Activated T-helper 1 cell treated with Interleukin-2 at 50 U/mL for 16 hours (primary cell): ENCODE data around the gene TCF7.

Experiments used
- DNase-seq: peaks from one replicate; pipeline ENCODE4 v3.0.0-alpha.2; 2020; ENCODE audit warnings: low read depth

Gene TCF7

GRCh38 chr5:134131165-134131564 is 16.7 kb downstream of the TCF7 start:
- no peak for DNase-seq

GRCh38 chr5:134131578-134132350 is 17.3 kb downstream of the TCF7 start:
- no peak for DNase-seq

- peak; percentile 72 for DNase-seq
Observed at GRCh38 chr5:134132372-134133187, 18.1 kb downstream of the TCF7 start.

GRCh38 chr5:134133188-134133994 is 18.9 kb downstream of the TCF7 start:
- DNase-seq, result no peak

GRCh38 chr5:134133995-134134541 is 19.6 kb downstream of the TCF7 start:
- DNase-seq, result no peak

GRCh38 chr5:134135091-134135655 is 20.7 kb downstream of the TCF7 start:
- DNase-seq, result no peak

DNA sequence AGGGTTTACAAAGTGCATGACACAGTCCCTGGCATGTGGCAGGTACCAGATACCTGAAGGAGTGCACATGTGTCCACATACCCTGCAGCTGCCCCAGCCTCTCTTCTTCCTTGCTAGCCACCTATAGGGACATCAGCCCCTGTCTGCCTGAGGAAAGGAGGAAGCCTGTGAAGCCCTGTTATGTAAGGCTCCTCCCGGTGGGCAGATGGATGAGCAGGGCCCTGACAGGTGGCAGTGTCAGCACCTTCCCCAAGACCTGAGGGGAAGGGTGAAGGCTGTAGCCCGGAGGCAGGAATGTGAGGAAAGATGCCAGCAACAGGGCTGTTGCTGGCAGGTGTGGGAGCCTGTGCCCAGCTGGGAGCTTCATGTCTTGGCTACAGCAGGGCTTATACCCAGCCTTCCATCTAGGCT is 21.7 kb downstream of the TCF7 start:
- DNase-seq, result no peak

DNA sequence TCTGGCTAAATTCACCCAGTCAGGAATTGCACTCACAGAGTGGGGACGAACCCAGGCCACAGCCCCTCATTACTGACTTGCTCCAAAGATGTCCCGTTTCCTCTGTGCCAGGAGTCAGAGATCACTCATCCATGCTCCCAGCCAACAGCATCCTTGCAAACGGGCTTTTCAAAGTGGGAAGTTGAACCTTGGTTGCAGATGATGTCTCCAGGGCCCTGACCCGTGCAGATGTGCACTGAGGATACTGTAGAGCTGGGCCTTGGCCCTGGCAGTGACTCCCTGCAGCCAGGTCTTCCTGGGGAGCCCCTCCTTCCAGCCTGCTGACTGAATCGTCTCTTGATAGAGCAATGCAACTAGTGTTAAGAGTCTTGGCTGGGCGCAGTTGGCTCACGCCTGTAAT is 22.3 kb downstream of the TCF7 start:
- DNase-seq, result no peak

DNA sequence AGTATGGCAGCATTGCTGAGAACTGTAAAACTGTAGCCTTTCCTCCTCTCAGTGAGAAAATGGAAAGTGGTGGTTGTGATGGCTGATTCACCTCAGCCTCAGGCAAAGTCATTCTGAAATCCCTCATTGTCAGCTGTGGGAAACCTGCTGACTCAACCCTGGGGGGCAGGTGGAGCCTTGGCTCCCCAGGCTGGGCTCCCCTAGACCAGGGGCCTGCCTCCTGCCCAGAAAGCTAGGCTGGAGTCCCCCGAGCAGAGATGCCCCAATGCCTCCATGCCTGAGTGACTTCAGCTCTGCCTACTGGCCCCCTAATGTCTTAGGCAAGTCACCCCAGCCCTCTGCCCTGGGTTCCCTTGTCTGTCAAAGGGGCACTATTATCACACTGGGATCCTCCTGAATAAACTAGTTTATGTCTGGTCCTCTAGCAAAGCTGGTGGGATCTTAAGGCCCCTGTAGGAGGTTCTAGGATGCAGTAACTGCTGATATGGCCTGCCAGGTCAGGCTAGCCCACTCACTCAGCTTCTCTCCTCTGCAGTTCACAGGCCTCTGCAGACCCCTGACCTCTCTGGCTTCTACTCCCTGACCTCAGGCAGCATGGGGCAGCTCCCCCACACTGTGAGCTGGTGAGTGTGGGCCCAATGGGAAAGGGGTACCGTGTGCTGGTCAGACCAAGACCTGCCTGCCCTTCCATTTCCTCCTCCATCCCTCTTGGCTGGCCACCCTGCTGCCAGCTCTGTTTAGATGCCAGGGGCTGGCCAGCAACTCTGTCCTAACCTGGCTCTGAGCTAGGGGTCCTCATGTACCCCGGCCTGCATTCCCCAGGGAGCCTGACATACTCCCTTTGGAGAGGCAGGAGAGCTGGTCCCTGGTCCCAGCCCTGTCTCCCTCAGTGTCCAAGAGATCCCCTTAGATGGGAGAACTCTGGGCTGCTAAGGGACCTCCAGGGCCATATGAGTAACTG is 24.2 kb downstream of the TCF7 start:
- no peak for DNase-seq

- DNase-seq, result no peak
Observed at GRCh38 chr5:134139377-134139851, 24.9 kb downstream of the TCF7 start.

- no peak for DNase-seq
Observed at GRCh38 chr5:134139891-134140469, 25.5 kb downstream of the TCF7 start.

GRCh38 chr5:134140530-134141201 is 26.2 kb downstream of the TCF7 start:
- DNase-seq, result no peak

DNA sequence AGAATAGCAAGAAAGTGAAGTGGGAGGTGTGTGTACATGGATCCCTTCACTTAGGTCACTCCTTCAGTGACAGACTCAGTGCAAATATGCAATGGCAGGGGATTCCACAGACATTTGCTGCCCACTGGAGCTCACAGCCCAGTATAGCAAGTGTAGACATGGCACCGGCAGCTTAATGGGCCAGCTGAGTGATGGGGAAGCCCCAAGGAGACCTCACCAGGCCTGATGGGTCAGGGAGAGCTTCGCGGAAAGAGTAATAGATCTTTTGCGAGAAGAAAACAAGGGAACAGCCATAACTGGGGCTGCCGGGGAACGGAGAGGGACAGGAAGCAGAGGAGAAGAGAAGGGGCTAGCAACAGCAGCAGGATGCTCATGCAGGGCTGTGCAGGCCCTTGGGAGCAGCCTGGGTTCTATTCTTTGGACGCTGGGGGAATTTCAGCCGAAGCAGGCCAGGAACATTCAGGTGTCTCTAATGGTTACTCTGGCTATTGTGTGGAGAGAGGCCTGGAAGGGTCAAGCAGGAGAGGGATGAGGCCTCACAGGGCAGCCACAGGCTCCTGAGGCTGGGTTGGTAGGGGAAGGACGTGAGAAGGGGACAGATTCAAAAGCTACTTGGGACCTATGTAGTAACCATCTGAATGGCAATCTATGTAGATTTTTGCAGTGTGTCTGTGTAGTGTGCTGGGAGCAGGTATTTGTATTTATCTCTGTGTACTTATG is 27.0 kb downstream of the TCF7 start:
- DNase-seq, result no peak

- no peak for DNase-seq
Observed at GRCh38 chr5:134142052-134142451, 27.6 kb downstream of the TCF7 start.

- no peak for DNase-seq
Observed at GRCh38 chr5:134142806-134143205, 28.3 kb downstream of the TCF7 start.

DNA sequence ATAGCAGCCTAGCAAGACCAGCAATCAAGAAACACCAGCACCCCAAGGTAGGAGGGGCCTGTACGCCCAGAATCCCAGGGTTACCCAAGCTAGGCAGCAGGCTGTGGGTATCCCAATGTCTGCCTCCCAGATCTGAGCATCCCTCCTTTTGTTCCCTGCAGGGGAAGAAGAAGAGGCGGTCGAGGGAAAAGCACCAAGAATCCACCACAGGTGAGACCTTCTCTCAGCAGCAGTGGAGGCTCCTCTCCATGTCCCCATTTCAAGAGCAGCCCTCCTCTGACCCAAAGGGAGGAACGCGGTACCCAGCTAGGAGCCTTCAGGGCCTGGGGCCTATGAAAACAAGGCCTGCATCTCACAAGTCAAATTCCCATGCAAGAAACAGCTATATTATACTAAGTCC is 28.9 kb downstream of the TCF7 start:
- no peak for DNase-seq

DNA sequence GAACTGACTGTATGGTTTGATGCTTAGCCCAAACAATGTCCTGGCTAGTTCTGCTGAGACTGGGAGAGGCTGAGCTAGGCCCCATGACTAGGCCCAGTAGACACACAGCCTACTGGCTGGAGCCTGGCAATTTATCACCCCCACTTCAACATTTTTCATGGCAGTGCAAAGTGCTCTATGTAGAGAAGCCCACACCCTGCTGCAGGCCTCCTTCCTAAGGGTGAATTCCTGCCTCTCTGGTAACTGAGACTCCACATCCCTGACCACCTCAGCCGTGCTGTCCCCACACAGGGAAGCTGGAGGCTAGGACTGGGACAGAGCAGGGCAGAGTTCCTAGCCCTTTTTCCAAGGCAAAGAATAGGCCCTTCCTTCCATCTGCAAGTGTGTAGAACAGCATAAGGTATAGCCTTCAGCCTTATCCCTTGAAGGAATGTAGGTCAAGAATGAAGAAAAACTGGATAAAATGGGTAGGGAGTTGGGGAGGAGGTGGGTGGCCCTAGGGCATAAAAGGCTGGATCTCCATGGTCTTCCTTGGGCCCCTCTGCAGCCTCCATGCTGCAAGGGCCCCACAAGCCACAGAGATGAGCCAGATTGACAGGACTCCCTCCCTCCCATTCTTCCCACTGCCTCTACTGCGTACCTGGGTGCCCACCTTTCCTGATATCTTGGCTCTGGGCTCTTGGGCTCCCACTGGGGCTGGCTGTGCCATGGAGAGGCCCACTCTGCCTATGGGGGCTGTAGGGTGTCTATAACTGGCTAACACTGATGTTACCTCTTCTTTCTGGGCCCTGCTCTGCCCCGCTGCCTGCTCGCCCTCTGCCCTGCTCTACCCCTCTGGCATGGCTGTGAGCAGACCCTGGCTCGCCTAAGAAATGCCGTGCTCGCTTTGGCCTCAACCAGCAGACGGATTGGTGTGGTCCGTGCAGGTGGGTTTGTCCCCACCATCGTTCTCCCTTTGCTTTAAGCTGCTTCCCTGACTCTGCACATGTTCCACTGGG is 29.8 kb downstream of the TCF7 start:
- DNase-seq, result no peak
